Vagina (tissue), 2 donors: Measurements from ENCODE around the gene SKOR1.

Source experiments
- CTCF ChIP-seq, 3 experiments: fragments of 450-650 bp in 2 of 3; fragments of 200-600 bp in 1 of 3; sonication (generic) in 1 of 3; IDR thresholded peaks; one replicate each; pipeline ENCODE4 v1.5.1; 2017 to 2019; ENCODE audit warnings: antibody characterized with exemption in 3 of 3, mild to moderate bottlenecking in 2 of 3, moderate library complexity in 2 of 3
- POLR2A ChIP-seq, 2 donors: fragments of 450-650 bp; IDR thresholded peaks; one replicate each; pipeline ENCODE4 v1.6.1; 2017; ENCODE audit warnings: antibody characterized with exemption in 2 of 2, mild to moderate bottlenecking in 2 of 2, moderate library complexity in 2 of 2

DNA sequence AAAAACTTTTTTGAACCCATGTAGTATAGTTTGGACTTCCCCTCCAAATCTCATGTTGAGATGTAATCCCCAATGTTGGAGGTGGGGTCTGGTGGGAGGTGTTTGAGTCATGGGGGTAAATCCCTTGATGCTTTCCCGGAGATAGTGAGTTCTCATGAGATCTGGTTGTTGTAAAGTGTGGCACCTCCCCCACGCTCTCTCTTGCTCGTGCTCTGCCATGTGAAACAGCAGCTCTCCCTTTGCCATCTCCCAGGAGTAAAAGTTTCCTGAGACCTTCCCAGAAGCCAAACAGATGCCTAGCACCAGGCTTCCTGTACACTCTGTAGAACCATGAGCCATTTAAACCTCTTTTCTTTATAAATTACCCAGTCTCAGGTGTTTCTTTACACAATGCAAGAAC is 30.5 kb downstream of the SKOR1 start:
- TF ChIP-seq POLR2A (IDR thresholded peaks at IDR 0.05) (no peak), CTCF (IDR thresholded peaks at IDR 0.05) (no peak)
